MM.1S (cell line): Measurements from ENCODE around the gene SETX.

ENCODE experiments used
- CTCF ChIP-seq: fragments of 300-600 bp; sonication (generic); IDR thresholded peaks from 2 replicates; pipeline ENCODE4 v1.5.1; 2016; ENCODE audit warnings: antibody characterized with exemption, low read length, mixed read lengths
- EZH2 ChIP-seq: fragments of 300-600 bp; sonication (generic); optimal IDR thresholded peaks from 2 replicates; pipeline ENCODE3; 2017; ENCODE audit warnings: low read depth, mild to moderate bottlenecking, antibody characterized with exemption, low read length, mixed read lengths
- EZH2phosphoT487 ChIP-seq: fragments of 300-600 bp; sonication (generic); IDR thresholded peaks from 2 replicates; pipeline ENCODE4 v1.6.1; 2018; ENCODE audit warnings: antibody characterized with exemption, low read length

GRCh38 chr9:132283165-132283564 is 71.6 kb downstream of the SETX start:
- no peak for TF ChIP-seq EZH2
- TF ChIP-seq CTCF, result no peak
- no peak for TF ChIP-seq EZH2phosphoT487
